ENCODE measurements around the gene SPACA5B. TPM values are rescaled to one million over a fixed set of nuclear protein-coding genes. Genes with fewer than 3 reads are reported as not detected.
"Not testable (repeated sequence)": the region's sequence is repeated elsewhere in the genome, so short reads cannot be mapped to it uniquely, and the experiment has no call there.

The SPACA5B gene
- total RNA-seq = not detected

GRCh38 chrX:48130326-48130725, at the start of gene SPACA5B:
TSS of gene SPACA5B (plus strand) at chrX:48130626. CDS start at chrX:48130688, 62 bp downstream.
- DNase-seq (ENCODE audit: low spot score) = not testable (repeated sequence)

- peak; percentile 51 for DNase-seq (ENCODE audit: low spot score)
These were observed 47.2 kb upstream of the SPACA5B start for GRCh38 chrX:48083212-48083611.

GRCh38 chrX:48083706-48084105, 46.7 kb upstream of the SPACA5B start:
- DNase-seq (ENCODE audit: low spot score) = no peak

- no peak for DNase-seq (ENCODE audit: low spot score)
These were observed 44.3 kb upstream of the SPACA5B start for GRCh38 chrX:48086082-48086481.

GRCh38 chrX:48090123-48090522, 40.3 kb upstream of the SPACA5B start:
- no peak for DNase-seq (ENCODE audit: low spot score)

GRCh38 chrX:48092558-48092957, 37.9 kb upstream of the SPACA5B start:
- not testable (repeated sequence) for DNase-seq (ENCODE audit: low spot score)

GRCh38 chrX:48101443-48101842, 29.0 kb upstream of the SPACA5B start:
- no peak for DNase-seq (ENCODE audit: low spot score)

- DNase-seq (ENCODE audit: low spot score) = no peak
These were observed 27.5 kb upstream of the SPACA5B start for GRCh38 chrX:48102874-48103374.

GRCh38 chrX:48107717-48108116, 22.7 kb upstream of the SPACA5B start:
- DNase-seq (ENCODE audit: low spot score) = no peak

- not testable (repeated sequence) for DNase-seq (ENCODE audit: low spot score)
These were observed 5.1 kb upstream of the SPACA5B start for GRCh38 chrX:48125286-48125685.

- DNase-seq (ENCODE audit: low spot score) = not testable (repeated sequence)
These were observed 1.9 kb downstream of the SPACA5B start for GRCh38 chrX:48132308-48132844.

GRCh38 chrX:48139076-48139475, 8.7 kb downstream of the SPACA5B start:
- not testable (repeated sequence) for DNase-seq (ENCODE audit: low spot score)

- not testable (repeated sequence) for DNase-seq (ENCODE audit: low spot score)
These were observed 11.5 kb downstream of the SPACA5B start for GRCh38 chrX:48141810-48142508.

GRCh38 chrX:48142697-48143096, 12.3 kb downstream of the SPACA5B start:
- not testable (repeated sequence) for DNase-seq (ENCODE audit: low spot score)

GRCh38 chrX:48153769-48154168, 23.3 kb downstream of the SPACA5B start:
- DNase-seq (ENCODE audit: low spot score) = no peak

GRCh38 chrX:48154796-48155195, 24.4 kb downstream of the SPACA5B start:
- no peak for DNase-seq (ENCODE audit: low spot score)

GRCh38 chrX:48156014-48156413, 25.6 kb downstream of the SPACA5B start:
- DNase-seq (ENCODE audit: low spot score) = no peak

- DNase-seq (ENCODE audit: low spot score) = no peak
These were observed 34.8 kb downstream of the SPACA5B start for GRCh38 chrX:48165241-48165640.

GRCh38 chrX:48166322-48166721, 35.9 kb downstream of the SPACA5B start:
- DNase-seq (ENCODE audit: low spot score) = not testable (repeated sequence)

- no peak for DNase-seq (ENCODE audit: low spot score)
These were observed 49.3 kb downstream of the SPACA5B start for GRCh38 chrX:48179691-48180090.

GRCh38 chrX:48180811-48181210, 50.4 kb downstream of the SPACA5B start:
- no peak for DNase-seq (ENCODE audit: low spot score)

- DNase-seq (ENCODE audit: low spot score) = not testable (repeated sequence)
These were observed 51.5 kb downstream of the SPACA5B start for GRCh38 chrX:48181882-48182281.
